HEK293 (cell line): Measurements from ENCODE around the gene MARCHF3.

Source experiments
- CTCF ChIA-PET: fragments of 350-600 bp; formaldehyde crosslinking; extraction: SDS; loops from one replicate; lab custom pipeline; 2021; ENCODE audit warnings: antibody characterized with exemption; lab: Yijun Ruan, JAX
- POLR2A ChIA-PET: fragments of 300-600 bp; formaldehyde crosslinking; extraction: SDS; loops from one replicate; lab custom pipeline; 2020; ENCODE audit warnings: antibody characterized with exemption, inconsistent platforms; lab: Yijun Ruan, JAX
- H3K27ac ChIP-seq: fragments of 200-500 bp; sonication (Bioruptor generic); 2 replicates; pipeline ENCODE4 v1.5.1; 2014; ENCODE audit warnings: low read depth, low read length, control low read depth, inconsistent platforms; ENCODE audit errors: extremely low read depth
- H3K36me3 ChIP-seq, 2 experiments: fragments of 200-500 bp in 1 of 2; sonication (Bioruptor generic) in 1 of 2; 1 replicate in 1 of 2; 2 replicates in 1 of 2; pipeline ENCODE4 v1.5.1; 2014 to 2017; ENCODE audit warnings: inconsistent platforms in 2 of 2, low read length in 2 of 2; ENCODE audit not compliant: control insufficient read depth in 2 of 2, insufficient read depth in 1 of 2
- H3K4me1 ChIP-seq: fragments of 200-500 bp; sonication (Bioruptor generic); 2 replicates; pipeline ENCODE4 v1.5.1; 2014; ENCODE audit warnings: mild to moderate bottlenecking, low read length, inconsistent platforms; ENCODE audit not compliant: control insufficient read depth, insufficient read depth
- H3K4me3 ChIP-seq: 2 replicates; pipeline ENCODE4 v1.5.1; 2011; ENCODE audit warnings: low read depth, mild to moderate bottlenecking, control low read depth, low read length, moderate library complexity
- H3K9me3 ChIP-seq: fragments of 200-500 bp; sonication (Bioruptor generic); 2 replicates; pipeline ENCODE4 v1.5.1; 2014; ENCODE audit warnings: low read depth, low read length, inconsistent platforms; ENCODE audit not compliant: control insufficient read depth, insufficient read depth
- GLI4 ChIP-seq: fragments of 450-650 bp; formaldehyde crosslinking; IDR thresholded peaks from 2 replicates; pipeline ENCODE4 v1.5.1; 2016; ENCODE audit warnings: missing biosample characterization, missing genetic modification characterization
- HIC1 ChIP-seq: fragments of 450-650 bp; formaldehyde crosslinking; IDR thresholded peaks from 2 replicates; pipeline ENCODE4 v1.5.1; 2016; ENCODE audit warnings: missing biosample characterization, missing genetic modification characterization
- PATZ1 ChIP-seq: fragments of 450-650 bp; formaldehyde crosslinking; IDR thresholded peaks from 2 replicates; pipeline ENCODE4 v1.5.1; 2016; ENCODE audit warnings: missing biosample characterization, missing genetic modification characterization
- ZBTB17 ChIP-seq: fragments of 450-650 bp; formaldehyde crosslinking; IDR thresholded peaks from 2 replicates; pipeline ENCODE4 v1.5.1; 2016; ENCODE audit warnings: missing biosample characterization, missing genetic modification characterization
- ZBTB44 ChIP-seq: fragments of 450-650 bp; IDR thresholded peaks from 2 replicates; pipeline ENCODE4 v1.5.1; 2018; ENCODE audit warnings: missing biosample characterization, mild to moderate bottlenecking, missing genetic modification characterization
- ZIC2 ChIP-seq: fragments of 450-650 bp; formaldehyde crosslinking; IDR thresholded peaks from 2 replicates; pipeline ENCODE4 v1.5.1; 2016; ENCODE audit warnings: missing biosample characterization, missing genetic modification characterization
- ZNF10 ChIP-seq: fragments of 450-650 bp; formaldehyde crosslinking; IDR thresholded peaks from 2 replicates; pipeline ENCODE4 v1.5.1; 2017; ENCODE audit warnings: missing biosample characterization, missing genetic modification characterization
- ZNF169 ChIP-seq: fragments of 450-650 bp; formaldehyde crosslinking; IDR thresholded peaks from 2 replicates; pipeline ENCODE4 v1.5.1; 2016; ENCODE audit warnings: missing biosample characterization, missing genetic modification characterization
- ZNF19 ChIP-seq: fragments of 450-650 bp; formaldehyde crosslinking; IDR thresholded peaks from 2 replicates; pipeline ENCODE4; 2016; ENCODE audit warnings: missing biosample characterization, missing genetic modification characterization, low read depth
- ZNF211 ChIP-seq: fragments of 450-650 bp; formaldehyde crosslinking; IDR thresholded peaks from 2 replicates; pipeline ENCODE4 v1.5.1; 2016; ENCODE audit warnings: low read depth, missing biosample characterization, missing genetic modification characterization
- ZNF214 ChIP-seq: fragments of 450-650 bp; formaldehyde crosslinking; IDR thresholded peaks from 2 replicates; pipeline ENCODE4 v1.5.1; 2017; ENCODE audit warnings: missing biosample characterization, mild to moderate bottlenecking, missing genetic modification characterization, borderline replicate concordance
- ZNF292 ChIP-seq: fragments of 450-650 bp; formaldehyde crosslinking; IDR thresholded peaks from 2 replicates; pipeline ENCODE4 v1.5.1; 2016; ENCODE audit warnings: low read depth, missing biosample characterization, missing genetic modification characterization, borderline replicate concordance
- ZNF354C ChIP-seq: fragments of 450-650 bp; formaldehyde crosslinking; IDR thresholded peaks from 2 replicates; pipeline ENCODE4 v1.5.1; 2016; ENCODE audit warnings: missing biosample characterization, missing genetic modification characterization, low read depth, borderline replicate concordance
- ZNF510 ChIP-seq: fragments of 450-650 bp; formaldehyde crosslinking; IDR thresholded peaks from 2 replicates; pipeline ENCODE4 v1.5.1; 2018; ENCODE audit warnings: mild to moderate bottlenecking, missing genetic modification characterization, missing biosample characterization; ENCODE audit not compliant: insufficient replicate concordance
- ZNF521 ChIP-seq: fragments of 450-650 bp; formaldehyde crosslinking; IDR thresholded peaks from 2 replicates; pipeline ENCODE4 v1.5.1; 2017; ENCODE audit warnings: missing biosample characterization, mild to moderate bottlenecking, missing genetic modification characterization
- ZNF626 ChIP-seq: fragments of 450-650 bp; sonication (Bioruptor Pico); formaldehyde crosslinking; IDR thresholded peaks from 2 replicates; pipeline ENCODE4 v1.5.1; 2018; ENCODE audit warnings: missing biosample characterization, missing genetic modification characterization, inconsistent platforms
- ZNF658 ChIP-seq: fragments of 450-650 bp; formaldehyde crosslinking; IDR thresholded peaks from 2 replicates; pipeline ENCODE4; 2016; ENCODE audit warnings: missing biosample characterization, missing genetic modification characterization

Gene MARCHF3

GRCh38 chr5:126917918-126918614 is 112.3 kb downstream of the MARCHF3 start:
- no peak for TF ChIP-seq ZNF292 (tag by site-specific recombination)
- peak; percentile 36; the same call in 1 of the 2 replicates for TF ChIP-seq ZBTB44 (tag by site-specific recombination)
- TF ChIP-seq ZBTB17 (tag by site-specific recombination): peak; percentile 68; the same call in 1 of the 2 replicates
- CTCF ChIA-PET: no interaction called here
- Histone ChIP-seq H3K4me1 (no peaks in the 10 kb centered on the region), H3K27ac (no peak overlapping the region), H3K36me3 (peaks cover 0 to 4% of the 10 kb centered on the region in 2 experiments; a peak in 1 of 3 replicates), H3K9me3 (no peaks in the 10 kb centered on the region), H3K4me3 (no peak overlapping the region)
- POLR2A ChIA-PET: no interaction called here

- H3K9me3 ChIP-seq: no peaks in the 10 kb centered on the region
- ChIA-PET POLR2A (no interaction called here), CTCF (interaction anchor here (0.5 kb wide), 1 partner anchor 258 kb away, joined by 3 read pairs; no protein-coding TSS in a partner anchor)
- no peak overlapping the region for H3K4me3 ChIP-seq
- no peaks in the 10 kb centered on the region for H3K4me1 ChIP-seq
- TF ChIP-seq PATZ1 (tag by site-specific recombination) (no peak), ZNF626 (tag by site-specific recombination) (no peak), ZNF211 (tag by site-specific recombination) (no peak), ZNF169 (tag by site-specific recombination) (no peak), ZNF658 (no peak), ZNF19 (no peak), HIC1 (tag by site-specific recombination) (no peak), ZNF510 (tag by site-specific recombination) (no peak), ZNF214 (tag by site-specific recombination) (no peak), GLI4 (tag by site-specific recombination) (no peak), ZNF521 (tag by site-specific recombination) (no peak), ZNF354C (tag by site-specific recombination) (no peak), ZIC2 (tag by site-specific recombination) (no peak), ZNF10 (no peak)
- H3K36me3 ChIP-seq: peaks cover 0 to 4% of the 10 kb centered on the region in 2 experiments; a peak in 1 of 3 replicates
- H3K27ac ChIP-seq: no peak overlapping the region
These were observed 114.9 kb downstream of the MARCHF3 start for GRCh38 chr5:126915496-126915895.
